ENCODE measurements around the gene FBXO27. TPM values are rescaled to one million over a fixed set of nuclear protein-coding genes. Genes with fewer than 3 reads are reported as not detected.

FBXO27 gene
- total RNA-seq, 1 experiment from 2014 or later = 18.9 TPM

GRCh38 chr19:39031368-39032062, 834 bp downstream of the FBXO27 start (continued):
- TF ChIP-seq ARID4B (CRISPR knock-in tag; IDR thresholded peaks at IDR 0.05; ENCODE audit: borderline replicate concordance) = 0 out of 2 replicates have a peak, but pooled peaks have one; percentile 38
- TF ChIP-seq NFATC4 (CRISPR knock-in tag; IDR thresholded peaks at IDR 0.05) = no peak
- peak; percentile 75; the same call in 1 of the 2 replicates for TF ChIP-seq ETV6 (CRISPR knock-in tag; IDR thresholded peaks at IDR 0.05)
- TF ChIP-seq MAX (CRISPR knock-in tag; IDR thresholded peaks at IDR 0.05) = peak; percentile 6; the same call in 1 of the 2 replicates
- no peak for TF ChIP-seq NR1H2 (CRISPR knock-in tag; IDR thresholded peaks at IDR 0.05)
- peak; percentile 50; the same call in 1 of the 2 replicates for TF ChIP-seq FOXP4 (CRISPR knock-in tag; IDR thresholded peaks at IDR 0.05)
- 0 out of 2 replicates have a peak, but pooled peaks have one; percentile 26 for TF ChIP-seq ZNF121 (CRISPR knock-in tag; IDR thresholded peaks at IDR 0.05)
- TF ChIP-seq FOXK1 (CRISPR knock-in tag; IDR thresholded peaks at IDR 0.05) = no peak
- no peak for TF ChIP-seq ZNF396 (CRISPR knock-in tag; IDR thresholded peaks at IDR 0.05; ENCODE audit: borderline replicate concordance)
- no peak for TF ChIP-seq SOX15 (CRISPR knock-in tag; IDR thresholded peaks at IDR 0.05)
- TF ChIP-seq PRRX2 (CRISPR knock-in tag; IDR thresholded peaks at IDR 0.05) = no peak
- TF ChIP-seq E2F5 (CRISPR knock-in tag; IDR thresholded peaks at IDR 0.05) = no peak; the same call in 1 of the 2 replicates
- no peak for TF ChIP-seq ESRRA (CRISPR knock-in tag; IDR thresholded peaks at IDR 0.05; ENCODE audit: borderline replicate concordance)
- no peak for TF ChIP-seq RORB (CRISPR knock-in tag; IDR thresholded peaks at IDR 0.05)
- TF ChIP-seq GABPB1 (CRISPR knock-in tag; IDR thresholded peaks at IDR 0.05) = no peak
- TF ChIP-seq STAT6 (CRISPR knock-in tag; conservative IDR thresholded peaks at IDR 0.05; ENCODE audit: low read depth) = no peak
- peak; percentile 69; the same call in 1 of the 2 replicates for TF ChIP-seq USF2 (CRISPR knock-in tag; IDR thresholded peaks at IDR 0.05)
- no peak for TF ChIP-seq CTCF (IDR thresholded peaks at IDR 0.05)
- TF ChIP-seq ATF1 (CRISPR knock-in tag; IDR thresholded peaks at IDR 0.05) = no peak
- TF ChIP-seq ZNF317 (CRISPR knock-in tag; IDR thresholded peaks at IDR 0.05; ENCODE audit: borderline replicate concordance, low read depth) = peak; percentile 67
- peak; percentile 63; the same call in 1 of the 2 replicates for TF ChIP-seq TEAD1 (CRISPR knock-in tag; IDR thresholded peaks at IDR 0.05)
- peak; percentile 59; the same call in 1 of the 2 replicates for TF ChIP-seq SP1 (CRISPR knock-in tag; conservative IDR thresholded peaks at IDR 0.05)
- TF ChIP-seq TEAD4 (CRISPR knock-in tag; IDR thresholded peaks at IDR 0.05) = no peak
- TF ChIP-seq GTF2I (CRISPR knock-in tag; conservative IDR thresholded peaks at IDR 0.05) = no peak
- TF ChIP-seq FOXP1 (CRISPR knock-in tag; IDR thresholded peaks at IDR 0.05; ENCODE audit: borderline replicate concordance) = peak; percentile 50; the same call in 1 of the 2 replicates
- no peak for TF ChIP-seq ZNF219 (CRISPR knock-in tag; IDR thresholded peaks at IDR 0.05; ENCODE audit: borderline replicate concordance)
